ENCODE data around the gene LSR. TPM values are rescaled to one million over a fixed set of nuclear protein-coding genes. Genes with fewer than 3 reads are reported as not detected.

Gene LSR
- total and polyA plus RNA-seq, 2 experiments from 2014 or later: 40.1 to 91.9 TPM

DNA sequence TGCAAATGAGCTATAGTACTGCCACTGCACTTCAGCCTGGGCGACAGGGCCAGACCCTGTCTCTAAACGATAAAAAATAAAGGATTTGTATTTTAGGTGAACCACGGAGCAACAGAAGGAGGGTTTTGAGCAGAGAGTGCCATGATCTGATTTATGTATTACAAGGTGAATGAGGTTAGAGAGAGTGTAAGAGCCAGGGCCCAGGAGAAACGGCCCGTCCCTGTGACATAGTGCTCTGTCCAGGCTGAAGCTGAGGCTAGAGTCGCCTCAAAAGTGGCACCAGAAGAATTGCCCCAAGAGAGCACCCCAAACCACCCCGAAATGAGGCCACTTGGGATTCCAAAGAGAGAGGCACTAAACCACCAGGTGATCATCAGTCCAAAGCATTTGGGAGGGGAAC is 60.1 kb downstream of the LSR start:
- no peaks in the 10 kb centered on the region for H3K27me3 ChIP-seq
- H3K27ac ChIP-seq: peak overlapping the region; percentile 82
- peaks cover 21% of the 10 kb centered on the region for H3K4me1 ChIP-seq (ENCODE audit: low read depth)
- TF ChIP-seq, protein P1, sequence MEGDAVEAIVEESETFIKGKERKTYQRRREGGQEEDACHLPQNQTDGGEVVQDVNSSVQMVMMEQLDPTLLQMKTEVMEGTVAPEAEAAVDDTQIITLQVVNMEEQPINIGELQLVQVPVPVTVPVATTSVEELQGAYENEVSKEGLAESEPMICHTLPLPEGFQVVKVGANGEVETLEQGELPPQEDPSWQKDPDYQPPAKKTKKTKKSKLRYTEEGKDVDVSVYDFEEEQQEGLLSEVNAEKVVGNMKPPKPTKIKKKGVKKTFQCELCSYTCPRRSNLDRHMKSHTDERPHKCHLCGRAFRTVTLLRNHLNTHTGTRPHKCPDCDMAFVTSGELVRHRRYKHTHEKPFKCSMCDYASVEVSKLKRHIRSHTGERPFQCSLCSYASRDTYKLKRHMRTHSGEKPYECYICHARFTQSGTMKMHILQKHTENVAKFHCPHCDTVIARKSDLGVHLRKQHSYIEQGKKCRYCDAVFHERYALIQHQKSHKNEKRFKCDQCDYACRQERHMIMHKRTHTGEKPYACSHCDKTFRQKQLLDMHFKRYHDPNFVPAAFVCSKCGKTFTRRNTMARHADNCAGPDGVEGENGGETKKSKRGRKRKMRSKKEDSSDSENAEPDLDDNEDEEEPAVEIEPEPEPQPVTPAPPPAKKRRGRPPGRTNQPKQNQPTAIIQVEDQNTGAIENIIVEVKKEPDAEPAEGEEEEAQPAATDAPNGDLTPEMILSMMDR (IDR thresholded peaks at IDR 0.05; ENCODE audit: low read depth, low read length): no peak
- DNase-seq (ENCODE audit: low read depth in 1 of 2, low spot score in 1 of 2): no peak
- no peaks in the 10 kb centered on the region for H3K36me3 ChIP-seq
- no peaks in the 10 kb centered on the region for H3K9me3 ChIP-seq (ENCODE audit: low read depth)
- H3K4me3 ChIP-seq: no peak overlapping the region

DNA sequence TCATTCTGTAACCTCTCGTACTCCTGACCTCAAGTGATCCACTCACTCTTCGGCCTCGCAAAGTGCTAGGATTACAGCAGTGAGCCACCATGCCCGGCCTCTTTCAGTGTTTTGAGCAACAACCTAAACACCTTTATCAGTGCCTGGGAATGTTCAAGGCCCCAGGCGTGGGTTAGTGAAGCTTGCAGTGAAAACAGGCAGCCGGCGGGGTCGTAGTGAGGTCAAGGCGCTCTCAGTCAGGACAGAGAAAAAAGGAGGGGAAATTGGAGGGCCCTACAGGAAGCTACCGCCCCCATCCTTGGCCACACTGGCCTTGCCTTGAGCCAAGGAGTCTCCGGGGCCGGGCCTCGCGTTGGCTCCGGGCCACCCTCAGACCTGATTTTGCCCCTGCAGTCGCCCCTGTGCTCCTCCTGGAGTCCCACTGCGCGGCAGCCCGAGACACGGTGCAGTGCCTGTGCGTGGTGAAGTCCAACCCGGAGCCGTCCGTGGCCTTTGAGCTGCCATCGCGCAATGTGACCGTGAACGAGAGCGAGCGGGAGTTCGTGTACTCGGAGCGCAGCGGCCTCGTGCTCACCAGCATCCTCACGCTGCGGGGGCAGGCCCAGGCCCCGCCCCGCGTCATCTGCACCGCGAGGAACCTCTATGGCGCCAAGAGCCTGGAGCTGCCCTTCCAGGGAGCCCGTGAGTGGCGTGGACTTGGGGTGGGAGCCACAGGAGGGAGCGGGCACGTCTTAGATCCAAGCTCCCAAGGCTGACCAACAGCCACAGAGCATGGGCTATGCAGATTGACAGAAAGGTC is 60.9 kb downstream of the LSR start:
- H3K4me3 ChIP-seq: no peak overlapping the region
- peak; percentile 84 to 95 for DNase-seq (ENCODE audit: low read depth in 1 of 2, low spot score in 1 of 2)

DNA sequence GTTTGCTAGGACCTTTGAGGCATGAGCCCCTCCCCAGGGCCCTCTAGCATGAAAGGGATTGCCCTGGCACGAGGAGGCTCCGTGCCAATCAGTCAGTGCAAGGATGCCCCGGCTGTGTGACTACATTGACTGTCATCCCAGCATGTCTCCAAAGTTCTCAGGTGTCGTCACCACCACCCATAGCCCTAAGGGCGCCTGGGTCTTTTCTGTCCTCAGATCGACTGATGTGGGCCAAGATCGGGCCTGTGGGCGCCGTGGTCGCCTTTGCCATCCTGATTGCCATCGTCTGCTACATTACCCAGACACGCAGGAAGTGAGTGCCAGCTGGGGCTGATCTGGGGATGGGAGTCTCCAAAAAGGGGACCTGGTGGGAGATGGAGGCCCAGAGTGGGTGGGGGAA is 61.5 kb downstream of the LSR start:
- peaks cover 21% of the 10 kb centered on the region for H3K4me1 ChIP-seq (ENCODE audit: low read depth)
- no peaks in the 10 kb centered on the region for H3K9me3 ChIP-seq (ENCODE audit: low read depth)
- H3K4me3 ChIP-seq: no peak overlapping the region
- H3K36me3 ChIP-seq: no peaks in the 10 kb centered on the region
- TF ChIP-seq, protein P1 (IDR thresholded peaks at IDR 0.05; ENCODE audit: low read depth, low read length): no peak
- no peaks in the 10 kb centered on the region for H3K27me3 ChIP-seq
- H3K27ac ChIP-seq: peak overlapping the region; percentile 48
- no peak for DNase-seq (ENCODE audit: low read depth in 1 of 2, low spot score in 1 of 2)

More for the DNA sequence above, 60.9 kb downstream of the LSR start:
- no peaks in the 10 kb centered on the region for H3K9me3 ChIP-seq (ENCODE audit: low read depth)
- H3K27ac ChIP-seq: peak overlapping the region; percentile 82
- H3K27me3 ChIP-seq: no peaks in the 10 kb centered on the region
- H3K4me1 ChIP-seq (ENCODE audit: low read depth): peaks cover 21% of the 10 kb centered on the region
- TF ChIP-seq, protein P1 (IDR thresholded peaks at IDR 0.05; ENCODE audit: low read depth, low read length): no peak
- no peaks in the 10 kb centered on the region for H3K36me3 ChIP-seq

DNA sequence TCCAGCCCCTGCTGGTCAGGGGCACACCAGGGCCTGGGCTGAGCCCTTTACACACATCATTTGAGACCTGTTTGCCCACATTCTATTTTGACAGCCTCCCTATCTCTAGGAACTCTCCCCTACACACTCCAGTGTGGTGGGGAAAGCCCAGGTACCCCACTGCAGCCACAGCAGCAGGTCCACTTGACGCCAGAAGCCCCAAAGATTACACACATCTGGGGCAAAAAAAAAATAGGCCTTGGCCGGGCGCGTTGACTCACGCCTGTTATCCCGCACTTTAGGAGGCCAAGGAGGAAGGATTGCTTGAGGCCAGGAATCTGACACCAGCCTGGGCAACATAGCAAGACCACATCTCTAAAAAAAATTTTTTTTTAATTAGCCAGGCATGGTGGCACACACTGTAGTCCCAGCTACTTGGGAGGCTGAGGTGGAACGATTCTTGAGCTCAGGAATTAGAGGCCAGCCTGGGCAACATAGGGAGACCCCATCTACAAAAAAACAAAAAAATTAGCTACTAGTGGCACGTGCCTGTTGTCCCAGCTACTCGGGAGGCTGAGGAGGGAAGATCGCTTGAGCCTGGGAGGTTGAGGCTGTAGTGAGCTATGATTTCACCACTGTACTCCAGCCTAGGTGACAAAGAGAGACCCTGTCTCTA is 62.1 kb downstream of the LSR start:
- no peaks in the 10 kb centered on the region for H3K9me3 ChIP-seq (ENCODE audit: low read depth)
- TF ChIP-seq, protein P1 (IDR thresholded peaks at IDR 0.05; ENCODE audit: low read depth, low read length): no peak
- peak overlapping the region; percentile 48 for H3K27ac ChIP-seq
- no peaks in the 10 kb centered on the region for H3K36me3 ChIP-seq
- DNase-seq (ENCODE audit: low read depth in 1 of 2, low spot score in 1 of 2): no peak
- H3K4me3 ChIP-seq: no peak overlapping the region
- peaks cover 21% of the 10 kb centered on the region for H3K4me1 ChIP-seq (ENCODE audit: low read depth)
- no peaks in the 10 kb centered on the region for H3K27me3 ChIP-seq

DNA sequence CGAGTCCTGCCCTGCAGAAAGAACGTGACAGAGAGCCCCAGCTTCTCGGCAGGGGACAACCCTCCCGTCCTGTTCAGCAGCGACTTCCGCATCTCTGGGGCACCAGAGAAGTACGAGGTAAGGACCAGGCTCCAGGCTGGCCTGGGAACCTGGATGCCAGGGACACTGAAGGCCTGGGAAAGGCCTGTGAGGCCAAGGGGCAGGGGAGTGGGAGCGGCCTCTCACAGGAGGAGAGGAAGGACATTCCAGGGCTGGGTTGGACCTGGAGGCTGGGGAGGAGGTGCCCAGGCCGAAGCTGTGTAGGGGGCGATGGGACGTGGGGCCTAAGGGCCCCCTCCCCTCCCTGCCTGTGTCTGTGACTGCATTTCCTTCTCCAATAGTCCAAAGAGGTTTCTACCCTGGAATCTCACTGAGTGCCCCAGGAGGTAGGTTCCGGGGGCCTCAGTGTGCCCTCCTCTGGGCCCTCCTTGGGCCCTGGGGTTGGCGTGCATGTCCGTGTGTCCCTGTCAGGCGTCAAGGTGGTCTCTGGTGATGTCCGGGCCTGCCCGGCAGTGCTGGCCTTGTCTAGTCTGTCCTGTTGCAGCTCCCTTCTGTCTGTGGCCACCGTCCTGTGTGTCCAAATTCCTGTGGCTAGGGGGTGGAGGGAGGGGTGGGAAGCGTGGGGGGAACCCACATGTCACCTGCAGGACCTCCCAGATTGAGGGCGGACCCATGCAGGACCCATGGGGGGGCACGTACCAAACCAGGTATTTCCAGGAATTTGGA is 63.3 kb downstream of the LSR start:
- Histone ChIP-seq H3K9me3 (ENCODE audit: low read depth) (no peaks in the 10 kb centered on the region), H3K4me1 (ENCODE audit: low read depth) (peaks cover 21% of the 10 kb centered on the region), H3K36me3 (no peaks in the 10 kb centered on the region), H3K27ac (no peak overlapping the region), H3K4me3 (no peak overlapping the region), H3K27me3 (no peaks in the 10 kb centered on the region)
- TF ChIP-seq, protein P1 (IDR thresholded peaks at IDR 0.05; ENCODE audit: low read depth, low read length): no peak
- no peak for DNase-seq (ENCODE audit: low read depth in 1 of 2, low spot score in 1 of 2)

All from cardiac muscle cell (in vitro differentiated cells and primary cell).